Mesothelial cell of epicardium (in vitro differentiated cells): ENCODE results near the gene TF. TPM values are rescaled to one million over a fixed set of nuclear protein-coding genes. Genes with fewer than 3 reads are reported as not detected.

Experiments
- DNase-seq, 2 experiments: peaks; one replicate each; pipeline ENCODE4 v3.0.0; 2021; ENCODE audit warnings: low spot score in 2 of 2; ENCODE audit not compliant: unreplicated experiment in 2 of 2
- H3K27ac Mint-ChIP-seq: 2 replicates; pipeline ENCODE4 v1.8.0; 2021; ENCODE audit warnings: mixed read lengths
- H3K27me3 Mint-ChIP-seq: 2 replicates; pipeline ENCODE4 v1.8.0; 2021; ENCODE audit warnings: low read depth, mixed read lengths
- H3K36me3 Mint-ChIP-seq: 2 replicates; pipeline ENCODE4 v1.8.0; 2021; ENCODE audit warnings: mixed read lengths
- H3K4me1 Mint-ChIP-seq: 2 replicates; pipeline ENCODE4 v1.8.0; 2021; ENCODE audit warnings: mixed read lengths
- H3K4me3 Mint-ChIP-seq: 2 replicates; pipeline ENCODE4 v1.8.0; 2021; ENCODE audit warnings: mild to moderate bottlenecking, moderate library complexity, mixed read lengths
- H3K9me3 Mint-ChIP-seq: 2 replicates; pipeline ENCODE4 v1.8.0; 2021; ENCODE audit warnings: mixed read lengths
- CTCF ChIP-seq: fragments of 200-600 bp; sonication (generic); IDR thresholded peaks from one replicate; pipeline ENCODE4 v1.5.0; 2021; ENCODE audit warnings: antibody characterized with exemption; ENCODE audit not compliant: unreplicated experiment
- total RNA-seq: library from RNA; stranded (reverse); gene quantifications from 3 replicates; pipeline ENCODE4 v1.2.1, GENCODE V29; 2021

TF gene
- total RNA-seq, 1 donor from 2014 or later: 5.7 TPM

- H3K4me1 Mint-ChIP-seq: no peaks in the 10 kb centered on the region
- H3K4me3 Mint-ChIP-seq: no peak overlapping the region
- H3K27me3 Mint-ChIP-seq: peaks cover 29% of the 10 kb centered on the region
- H3K36me3 Mint-ChIP-seq: no peaks in the 10 kb centered on the region
- H3K27ac Mint-ChIP-seq: no peak overlapping the region
- H3K9me3 Mint-ChIP-seq: no peaks in the 10 kb centered on the region
- no peak for DNase-seq
- TF ChIP-seq CTCF: no peak
Measured at GRCh38 chr3:133701435-133702358, 44.5 kb upstream of the TF start.

GRCh38 chr3:133703915-133704314 lies 42.3 kb upstream of the TF start:
- no peaks in the 10 kb centered on the region for H3K4me1 Mint-ChIP-seq
- H3K9me3 Mint-ChIP-seq: no peaks in the 10 kb centered on the region
- no peak for TF ChIP-seq CTCF
- no peak overlapping the region for H3K4me3 Mint-ChIP-seq
- no peak for DNase-seq
- H3K27me3 Mint-ChIP-seq: peaks cover 45% of the 10 kb centered on the region
- H3K36me3 Mint-ChIP-seq: no peaks in the 10 kb centered on the region
- no peak overlapping the region for H3K27ac Mint-ChIP-seq

- no peaks in the 10 kb centered on the region for H3K9me3 Mint-ChIP-seq
- no peaks in the 10 kb centered on the region for H3K36me3 Mint-ChIP-seq
- H3K4me3 Mint-ChIP-seq: no peak overlapping the region
- no peak for TF ChIP-seq CTCF
- H3K27me3 Mint-ChIP-seq: peaks cover 64% of the 10 kb centered on the region
- DNase-seq: no peak
- H3K4me1 Mint-ChIP-seq: no peaks in the 10 kb centered on the region
- H3K27ac Mint-ChIP-seq: no peak overlapping the region
Measured at GRCh38 chr3:133706033-133706432, 40.2 kb upstream of the TF start.

- H3K4me3 Mint-ChIP-seq: no peak overlapping the region
- no peaks in the 10 kb centered on the region for H3K36me3 Mint-ChIP-seq
- H3K4me1 Mint-ChIP-seq: no peaks in the 10 kb centered on the region
- no peaks in the 10 kb centered on the region for H3K9me3 Mint-ChIP-seq
- no peak overlapping the region for H3K27ac Mint-ChIP-seq
- DNase-seq: no peak
- TF ChIP-seq CTCF: no peak
- peaks cover 79% of the 10 kb centered on the region for H3K27me3 Mint-ChIP-seq
Measured at GRCh38 chr3:133709139-133709750, 36.9 kb upstream of the TF start.

- Mint-ChIP-seq H3K9me3 (no peaks in the 10 kb centered on the region), H3K27ac (no peak overlapping the region), H3K36me3 (no peaks in the 10 kb centered on the region), H3K27me3 (peaks cover 63% of the 10 kb centered on the region), H3K4me1 (no peaks in the 10 kb centered on the region), H3K4me3 (no peak overlapping the region)
- no peak for TF ChIP-seq CTCF
- no peak for DNase-seq
Measured at GRCh38 chr3:133711013-133711412, 35.2 kb upstream of the TF start.
